GM19455 (cell line): ENCODE measurements around the gene CFB.
"Not testable (repeated sequence)": the region's sequence is repeated elsewhere in the genome, so short reads cannot be mapped to it uniquely, and the experiment has no call there.

ENCODE experiments used
- ATAC-seq: cut with Tn5 transposase; IDR thresholded peaks from one replicate; pipeline ENCODE4 v1.9.1; 2021; ENCODE audit not compliant: unreplicated experiment

The CFB gene

GRCh38 chr6:31970604-31971271 lies 24.8 kb downstream of the CFB start:
- no peak for ATAC-seq

- ATAC-seq: peak; percentile 3
These were observed 25.5 kb downstream of the CFB start for GRCh38 chr6:31971279-31971992.

- ATAC-seq: peak; percentile 88
These were observed 26.3 kb downstream of the CFB start, which contains the start of gene DXO for GRCh38 chr6:31971993-31972708. Gene DXO, minus strand, starts transcription at chr6:31972138. Its CDS starts 463 bp downstream, at chr6:31971675.

- no peak for ATAC-seq
These were observed 26.9 kb downstream of the CFB start for GRCh38 chr6:31972709-31973350.

GRCh38 chr6:31976065-31976464 lies 30.2 kb downstream of the CFB start:
- ATAC-seq: not testable (repeated sequence)

- no peak for ATAC-seq
These were observed 32.0 kb downstream of the CFB start for GRCh38 chr6:31977816-31978431.

- ATAC-seq: no peak
These were observed 32.9 kb downstream of the CFB start for GRCh38 chr6:31978831-31979230.

GRCh38 chr6:31979238-31979898 lies 33.5 kb downstream of the CFB start:
- ATAC-seq: no peak

GRCh38 chr6:31980195-31980876 lies 34.4 kb downstream of the CFB start:
- ATAC-seq: not testable (repeated sequence)

GRCh38 chr6:31980998-31981397 lies 35.1 kb downstream of the CFB start:
- ATAC-seq: not testable (repeated sequence)

- ATAC-seq: not testable (repeated sequence)
These were observed 35.8 kb downstream of the CFB start, which contains the start of gene C4A for GRCh38 chr6:31981744-31982143. Gene C4A, plus strand, starts transcription at chr6:31982057. Its CDS starts 51 bp downstream, at chr6:31982108.

GRCh38 chr6:31989363-31989762 lies 43.5 kb downstream of the CFB start:
- not testable (repeated sequence) for ATAC-seq

- not testable (repeated sequence) for ATAC-seq
These were observed 48.5 kb downstream of the CFB start for GRCh38 chr6:31994421-31994820.

- ATAC-seq: not testable (repeated sequence)
These were observed 50.5 kb downstream of the CFB start for GRCh38 chr6:31996385-31996784.
